ENCODE data around the gene ABRACL.

The ABRACL gene

DNA sequence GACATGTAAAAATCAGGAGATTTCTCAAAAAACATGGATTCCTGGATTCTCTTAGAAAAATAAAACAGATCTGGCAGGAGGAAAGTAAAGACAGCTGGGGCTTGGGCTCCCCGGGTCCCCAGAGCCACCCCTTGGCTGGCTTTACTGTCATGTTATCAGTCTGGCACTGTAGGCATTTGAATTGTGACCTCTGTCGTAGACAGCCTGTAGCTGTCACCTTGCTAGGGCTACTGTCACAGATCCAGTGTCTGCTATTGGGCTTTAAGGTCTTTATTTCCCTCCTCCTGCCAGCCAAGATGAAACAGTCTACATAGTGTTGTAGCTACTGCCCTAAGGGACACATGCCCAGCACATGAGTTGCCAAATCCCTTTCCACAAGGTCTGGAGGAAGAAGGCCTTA, 37.5 kb downstream of the ABRACL start:
- Histone ChIP-seq H3K79me2 (ENCODE audit: insufficient read depth, low read length) (no peaks in the 10 kb centered on the region), H3K27me3 (ENCODE audit: insufficient read depth, low read length) (no peaks in the 10 kb centered on the region), H3K4me3 (ENCODE audit: low read depth, low read length, poor library complexity, severe bottlenecking) (no peak overlapping the region)

DNA sequence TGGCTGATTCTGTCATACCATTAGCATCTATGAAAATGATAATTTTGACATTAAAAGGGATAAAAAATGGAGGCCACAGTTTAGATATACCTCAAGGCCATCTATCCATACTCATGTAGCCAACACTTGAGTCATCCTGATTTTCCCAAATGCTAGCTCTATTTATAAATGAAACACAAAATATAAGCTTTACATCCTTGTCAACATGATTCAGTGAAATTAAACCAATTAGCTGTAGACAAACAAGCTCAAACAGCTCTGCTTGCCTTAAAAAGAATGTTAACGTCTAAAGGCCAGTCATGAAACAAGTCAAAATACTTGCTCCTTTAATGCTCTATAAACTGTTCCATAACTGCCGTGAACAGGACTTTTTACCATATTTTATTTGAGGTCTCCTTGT, 40.3 kb downstream of the ABRACL start:
- Histone ChIP-seq H3K4me3 (ENCODE audit: low read depth, low read length, poor library complexity, severe bottlenecking) (no peak overlapping the region), H3K79me2 (ENCODE audit: insufficient read depth, low read length) (no peaks in the 10 kb centered on the region), H3K36me3 (ENCODE audit: insufficient read depth, low read length) (no peaks in the 10 kb centered on the region), H3F3A (ENCODE audit: insufficient read depth, low read length) (no peaks in the 10 kb centered on the region), H3K9ac (ENCODE audit: low read length) (no peak overlapping the region), H3K27me3 (ENCODE audit: insufficient read depth, low read length) (no peaks in the 10 kb centered on the region), H3K4me1 (ENCODE audit: insufficient read depth, low read length, severe bottlenecking) (no peaks in the 10 kb centered on the region), H3K27ac (ENCODE audit: low read depth, low read length, poor library complexity, severe bottlenecking) (no peak overlapping the region), H3K4me2 (ENCODE audit: low read length) (no peak overlapping the region), H3K9me3 (ENCODE audit: low read length) (no peaks in the 10 kb centered on the region), H2AFZ (ENCODE audit: low read length) (no peak overlapping the region), H4K20me1 (ENCODE audit: insufficient read depth, low read length) (no peaks in the 10 kb centered on the region), H3K9me2 (ENCODE audit: low read depth, low read length) (no peaks in the 10 kb centered on the region)
- TF ChIP-seq, protein P1, sequence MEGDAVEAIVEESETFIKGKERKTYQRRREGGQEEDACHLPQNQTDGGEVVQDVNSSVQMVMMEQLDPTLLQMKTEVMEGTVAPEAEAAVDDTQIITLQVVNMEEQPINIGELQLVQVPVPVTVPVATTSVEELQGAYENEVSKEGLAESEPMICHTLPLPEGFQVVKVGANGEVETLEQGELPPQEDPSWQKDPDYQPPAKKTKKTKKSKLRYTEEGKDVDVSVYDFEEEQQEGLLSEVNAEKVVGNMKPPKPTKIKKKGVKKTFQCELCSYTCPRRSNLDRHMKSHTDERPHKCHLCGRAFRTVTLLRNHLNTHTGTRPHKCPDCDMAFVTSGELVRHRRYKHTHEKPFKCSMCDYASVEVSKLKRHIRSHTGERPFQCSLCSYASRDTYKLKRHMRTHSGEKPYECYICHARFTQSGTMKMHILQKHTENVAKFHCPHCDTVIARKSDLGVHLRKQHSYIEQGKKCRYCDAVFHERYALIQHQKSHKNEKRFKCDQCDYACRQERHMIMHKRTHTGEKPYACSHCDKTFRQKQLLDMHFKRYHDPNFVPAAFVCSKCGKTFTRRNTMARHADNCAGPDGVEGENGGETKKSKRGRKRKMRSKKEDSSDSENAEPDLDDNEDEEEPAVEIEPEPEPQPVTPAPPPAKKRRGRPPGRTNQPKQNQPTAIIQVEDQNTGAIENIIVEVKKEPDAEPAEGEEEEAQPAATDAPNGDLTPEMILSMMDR (IDR thresholded peaks at IDR 0.05; ENCODE audit: low read length) = no peak
- no peak for TF ChIP-seq EZH2 (IDR thresholded peaks at IDR 0.05; ENCODE audit: borderline replicate concordance, low read length)

More for the DNA sequence above, 37.5 kb downstream of the ABRACL start:
- H3K9ac ChIP-seq (ENCODE audit: low read length) = no peak overlapping the region
- H3K4me2 ChIP-seq (ENCODE audit: low read length) = no peak overlapping the region
- H2AFZ ChIP-seq (ENCODE audit: low read length) = no peak overlapping the region
- no peak overlapping the region for H3K27ac ChIP-seq (ENCODE audit: low read depth, low read length, poor library complexity, severe bottlenecking)
- TF ChIP-seq EZH2 (IDR thresholded peaks at IDR 0.05; ENCODE audit: borderline replicate concordance, low read length) = no peak
- TF ChIP-seq, protein P1 (IDR thresholded peaks at IDR 0.05; ENCODE audit: low read length) = no peak
- no peaks in the 10 kb centered on the region for H4K20me1 ChIP-seq (ENCODE audit: insufficient read depth, low read length)
- H3K36me3 ChIP-seq (ENCODE audit: insufficient read depth, low read length) = no peaks in the 10 kb centered on the region
- no peaks in the 10 kb centered on the region for H3K4me1 ChIP-seq (ENCODE audit: insufficient read depth, low read length, severe bottlenecking)
- H3K9me2 ChIP-seq (ENCODE audit: low read depth, low read length) = no peaks in the 10 kb centered on the region
- H3K9me3 ChIP-seq (ENCODE audit: low read length) = no peaks in the 10 kb centered on the region
- H3F3A ChIP-seq (ENCODE audit: insufficient read depth, low read length) = no peaks in the 10 kb centered on the region

DNA sequence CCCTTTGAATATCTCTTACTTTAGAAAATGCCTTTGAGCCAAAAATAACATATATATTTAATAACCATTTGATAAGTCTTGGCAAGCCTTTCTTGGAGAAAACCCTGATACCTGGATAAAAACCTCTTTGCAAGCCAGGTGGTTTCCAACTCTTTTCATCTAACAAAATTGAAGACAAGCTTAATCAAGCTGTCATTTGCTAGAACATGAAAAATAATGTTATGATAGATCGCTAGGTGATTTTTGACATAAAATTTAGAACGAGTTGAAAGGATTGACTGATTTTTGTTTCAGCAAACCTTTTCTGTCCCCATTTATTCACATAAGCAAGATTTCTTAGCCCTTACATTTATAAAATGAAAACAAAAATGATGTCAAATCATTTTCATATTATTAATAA, 44.6 kb downstream of the ABRACL start:
- no peaks in the 10 kb centered on the region for H3K36me3 ChIP-seq (ENCODE audit: insufficient read depth, low read length)
- H3K4me2 ChIP-seq (ENCODE audit: low read length) = no peak overlapping the region
- no peaks in the 10 kb centered on the region for H3K9me2 ChIP-seq (ENCODE audit: low read depth, low read length)
- no peaks in the 10 kb centered on the region for H4K20me1 ChIP-seq (ENCODE audit: insufficient read depth, low read length)
- H3K27me3 ChIP-seq (ENCODE audit: insufficient read depth, low read length) = no peaks in the 10 kb centered on the region
- H3K79me2 ChIP-seq (ENCODE audit: insufficient read depth, low read length) = no peaks in the 10 kb centered on the region
- no peaks in the 10 kb centered on the region for H3F3A ChIP-seq (ENCODE audit: insufficient read depth, low read length)
- H3K4me3 ChIP-seq (ENCODE audit: low read depth, low read length, poor library complexity, severe bottlenecking) = no peak overlapping the region
- H3K9ac ChIP-seq (ENCODE audit: low read length) = no peak overlapping the region
- no peak overlapping the region for H2AFZ ChIP-seq (ENCODE audit: low read length)
- H3K4me1 ChIP-seq (ENCODE audit: insufficient read depth, low read length, severe bottlenecking) = no peaks in the 10 kb centered on the region
- H3K27ac ChIP-seq (ENCODE audit: low read depth, low read length, poor library complexity, severe bottlenecking) = no peak overlapping the region
- no peak for TF ChIP-seq EZH2 (IDR thresholded peaks at IDR 0.05; ENCODE audit: borderline replicate concordance, low read length)
- TF ChIP-seq, protein P1 (IDR thresholded peaks at IDR 0.05; ENCODE audit: low read length) = no peak
- H3K9me3 ChIP-seq (ENCODE audit: low read length) = no peaks in the 10 kb centered on the region
